OCI-LY7 (cell line): ENCODE results near the gene NOB1. TPM values are rescaled to one million over a fixed set of nuclear protein-coding genes. Genes with fewer than 3 reads are reported as not detected.

Source experiments
- BruUV-seq: library from RNA; stranded (reverse); fragments of 400-500 nt; replicated peaks from 2 replicates; lab custom pipeline; 2021; lab: Mats Ljungman, UMichigan
- CTCF ChIA-PET: fragments of 300-600 bp; sonication (Branson Sonifier 250); formaldehyde crosslinking; loops from one replicate; lab custom pipeline; 2022; ENCODE audit warnings: antibody characterized with exemption; ENCODE audit not compliant: unreplicated experiment; lab: Charles Lee
- POLR2A ChIA-PET: fragments of 300-600 bp; sonication (Branson Sonifier 250); formaldehyde crosslinking; loops from one replicate; lab custom pipeline; 2022; ENCODE audit warnings: antibody characterized with exemption; lab: Charles Lee
- DNase-seq: peaks from one replicate; pipeline ENCODE4 v3.0.0-alpha.2; 2015; ENCODE audit warnings: low spot score
- H2AFZ ChIP-seq: fragments of 200-600 bp; sonication (generic), shearing (Covaris generic); 2 replicates; pipeline ENCODE4 v1.6.1; 2014; ENCODE audit warnings: mild to moderate bottlenecking, antibody characterized with exemption, low read length, moderate library complexity
- H3K27ac ChIP-seq: fragments of 200-600 bp; sonication (generic); 2 replicates; pipeline ENCODE4 v1.5.1; 2014; ENCODE audit warnings: mixed run types, low read depth, mild to moderate bottlenecking, moderate library complexity, low read length, inconsistent platforms; ENCODE audit not compliant: poor library complexity, severe bottlenecking
- H3K36me3 ChIP-seq: fragments of 200-600 bp; sonication (generic); 2 replicates; pipeline ENCODE4 v1.6.1; 2014; ENCODE audit warnings: mild to moderate bottlenecking, antibody characterized with exemption, low read length, moderate library complexity, mixed read lengths; ENCODE audit not compliant: insufficient read depth
- H3K4me1 ChIP-seq: fragments of 200-600 bp; sonication (generic); 2 replicates; pipeline ENCODE4 v1.5.1; 2014; ENCODE audit warnings: mild to moderate bottlenecking, low read length; ENCODE audit not compliant: insufficient read depth, poor library complexity, severe bottlenecking
- H3K4me2 ChIP-seq: fragments of 200-600 bp; sonication (generic); 2 replicates; pipeline ENCODE4 v1.6.1; 2014; ENCODE audit warnings: mild to moderate bottlenecking, low read length
- H3K4me3 ChIP-seq: fragments of 200-600 bp; sonication (generic); 2 replicates; pipeline ENCODE4 v1.5.1; 2014; ENCODE audit warnings: mild to moderate bottlenecking, low read depth, low read length; ENCODE audit not compliant: poor library complexity, severe bottlenecking
- H3K79me2 ChIP-seq: fragments of 200-600 bp; sonication (generic); 2 replicates; pipeline ENCODE4 v1.6.1; 2016; ENCODE audit warnings: low read depth, mild to moderate bottlenecking, low read length, moderate library complexity, mixed read lengths; ENCODE audit not compliant: insufficient read depth
- H3K9me2 ChIP-seq: fragments of 200-600 bp; sonication (generic); 2 replicates; pipeline ENCODE4 v1.6.1; 2016; ENCODE audit warnings: mild to moderate bottlenecking, low read length, mixed read lengths; ENCODE audit not compliant: insufficient read depth
- H3K9me3 ChIP-seq: fragments of 200-600 bp; sonication (generic); 2 replicates; pipeline ENCODE4 v1.6.1; 2014; ENCODE audit warnings: mild to moderate bottlenecking, mixed run types, low read length, mixed read lengths
- H4K20me1 ChIP-seq: fragments of 200-600 bp; sonication (generic); 2 replicates; pipeline ENCODE4 v1.6.1; 2014; ENCODE audit warnings: mild to moderate bottlenecking, antibody characterized with exemption, low read length, moderate library complexity, mixed read lengths; ENCODE audit not compliant: insufficient read depth
- EZH2phosphoT487 ChIP-seq: fragments of 200-600 bp; sonication (generic); IDR thresholded peaks from 2 replicates; pipeline ENCODE4 v1.6.1; 2018; ENCODE audit warnings: low read depth, borderline replicate concordance, mild to moderate bottlenecking, mixed run types, antibody characterized with exemption, low read length, moderate library complexity, mixed read lengths
- intact Hi-C: fragments of 100-400 bp; cut with micrococcal nuclease; formaldehyde crosslinking; loops from one replicate; pipeline ENCODE4 v1.10.0; 2022; ENCODE audit not compliant: unreplicated experiment
- small RNA-seq: library from RNA; depleted of rRNA; stranded (forward); fragments of <200 nt; gene quantifications from one replicate; pipeline ENCODE3, GENCODE V24; 2014
- total RNA-seq, 2 experiments: library from RNA; depleted of rRNA in 1 of 2; stranded (reverse); fragments of >200 nt in 1 of 2; shearing (Covaris generic) in 1 of 2; gene quantifications; 2 replicates each; pipeline ENCODE4 v1.2.3, GENCODE V29; 2014 to 2022
- TF ChIP-seq, protein P1 (sequence below): fragments of 200-600 bp; sonication (generic); conservative IDR thresholded peaks from 2 replicates; pipeline ENCODE4 v1.5.1; 2014; ENCODE audit warnings: mild to moderate bottlenecking, antibody characterized with exemption, low read length, moderate library complexity, mixed read lengths

Gene NOB1
- total RNA-seq, 2 experiments from 2014 or later, result 36.9 to 68.7 TPM

- Histone ChIP-seq H3K27ac (no peak overlapping the region), H2AFZ (no peak overlapping the region), H3K9me3 (no peaks in the 10 kb centered on the region), H3K4me3 (no peak overlapping the region), H4K20me1 (no peaks in the 10 kb centered on the region), H3K36me3 (peaks cover 72% of the 10 kb centered on the region), H3K4me2 (no peak overlapping the region), H3K4me1 (peaks cover 13% of the 10 kb centered on the region), H3K9me2 (no peaks in the 10 kb centered on the region), H3K79me2 (no peaks in the 10 kb centered on the region)
- BruUV-seq, result no TSS peak
- DNase-seq, result no peak
- ChIA-PET POLR2A (interaction anchor here (0.6 kb wide), 2 partner anchors 42 to 43 kb away, joined by 3 to 5 read pairs; no protein-coding TSS in a partner anchor), CTCF (no interaction called here)
- intact Hi-C loops, result no loop called here
- TF ChIP-seq, protein P1, sequence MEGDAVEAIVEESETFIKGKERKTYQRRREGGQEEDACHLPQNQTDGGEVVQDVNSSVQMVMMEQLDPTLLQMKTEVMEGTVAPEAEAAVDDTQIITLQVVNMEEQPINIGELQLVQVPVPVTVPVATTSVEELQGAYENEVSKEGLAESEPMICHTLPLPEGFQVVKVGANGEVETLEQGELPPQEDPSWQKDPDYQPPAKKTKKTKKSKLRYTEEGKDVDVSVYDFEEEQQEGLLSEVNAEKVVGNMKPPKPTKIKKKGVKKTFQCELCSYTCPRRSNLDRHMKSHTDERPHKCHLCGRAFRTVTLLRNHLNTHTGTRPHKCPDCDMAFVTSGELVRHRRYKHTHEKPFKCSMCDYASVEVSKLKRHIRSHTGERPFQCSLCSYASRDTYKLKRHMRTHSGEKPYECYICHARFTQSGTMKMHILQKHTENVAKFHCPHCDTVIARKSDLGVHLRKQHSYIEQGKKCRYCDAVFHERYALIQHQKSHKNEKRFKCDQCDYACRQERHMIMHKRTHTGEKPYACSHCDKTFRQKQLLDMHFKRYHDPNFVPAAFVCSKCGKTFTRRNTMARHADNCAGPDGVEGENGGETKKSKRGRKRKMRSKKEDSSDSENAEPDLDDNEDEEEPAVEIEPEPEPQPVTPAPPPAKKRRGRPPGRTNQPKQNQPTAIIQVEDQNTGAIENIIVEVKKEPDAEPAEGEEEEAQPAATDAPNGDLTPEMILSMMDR, result no peak
- no peak for TF ChIP-seq EZH2phosphoT487
Observed at GRCh38 chr16:69693916-69694315, 60.8 kb downstream of the NOB1 start.

- no peaks in the 10 kb centered on the region for H3K9me3 ChIP-seq
- no peaks in the 10 kb centered on the region for H4K20me1 ChIP-seq
- DNase-seq, result peak; percentile 35
- no peaks in the 10 kb centered on the region for H3K79me2 ChIP-seq
- no peak overlapping the region for H2AFZ ChIP-seq
- H3K27ac ChIP-seq, result peak overlapping the region; percentile 12
- peaks cover 68% of the 10 kb centered on the region for H3K36me3 ChIP-seq
- ChIA-PET POLR2A (no interaction called here), CTCF (no interaction called here)
- no TSS peak for BruUV-seq
- TF ChIP-seq, protein P1, result no peak
- no peak for TF ChIP-seq EZH2phosphoT487
- intact Hi-C loops, result no loop called here
- no peak overlapping the region for H3K4me3 ChIP-seq
- no peaks in the 10 kb centered on the region for H3K9me2 ChIP-seq
- H3K4me2 ChIP-seq, result peak overlapping the region; percentile 18; the same call in 1 of the 2 replicates
- peaks cover 13% of the 10 kb centered on the region for H3K4me1 ChIP-seq
Observed at GRCh38 chr16:69691980-69692911, 62.5 kb downstream of the NOB1 start.

Small RNA genes within 50 kb of the gene (small RNA-seq; reads per million reads assigned to genes)
- not detected for gene RF00091

Other genes starting within 250 kb of the NOB1 start
- 6.7 and 9.9 TPM in 2 replicates for gene NFAT5, start 189.0 kb downstream of the NOB1 start, total RNA-seq (2014; rRNA removed; shearing (Covaris generic))
- 26.0 and 29.7 TPM in 2 replicates for gene NFAT5, start 189.0 kb downstream of the NOB1 start, total RNA-seq (2022)
- gene NQO1, start 28.4 kb downstream of the NOB1 start, total RNA-seq (2014; rRNA removed; shearing (Covaris generic)), result 3.2 and 3.6 TPM in 2 replicates
- gene NQO1, start 28.4 kb downstream of the NOB1 start, total RNA-seq (2022), result 4.1 TPM in 2 replicates
- 20.8 and 30.3 TPM in 2 replicates for gene WWP2, start 7.4 kb upstream of the NOB1 start, total RNA-seq (2014; rRNA removed; shearing (Covaris generic))
- gene WWP2, start 7.4 kb upstream of the NOB1 start, total RNA-seq (2022), result 43.4 and 45.6 TPM in 2 replicates
- gene CLEC18A, start 196.4 kb upstream of the NOB1 start, total RNA-seq (2014; rRNA removed; shearing (Covaris generic)), result 0.09 and 0.21 TPM in 2 replicates
- 0.19 and 0.55 TPM in 2 replicates for gene CLEC18A, start 196.4 kb upstream of the NOB1 start, total RNA-seq (2022)